LNCaP clone FGC (cell line): ENCODE data around the gene PCSK7.

Source experiments
- DNase-seq: peaks from one replicate; pipeline ENCODE4 v3.0.0-alpha.2; 2011; ENCODE audit warnings: low read depth
- H3K4me3 ChIP-seq: 2 replicates; pipeline ENCODE4 v1.5.1; 2011; ENCODE audit warnings: mild to moderate bottlenecking, low read depth, low read length, control low read depth
- CTCF ChIP-seq: IDR thresholded peaks from 2 replicates; pipeline ENCODE4 v1.5.1; 2012; ENCODE audit warnings: mild to moderate bottlenecking; ENCODE audit not compliant: control insufficient read depth, insufficient read depth; ENCODE audit errors: extremely low read depth

Gene PCSK7

GRCh38 chr11:117175104-117175503, 56.8 kb downstream of the PCSK7 start:
- no peak for DNase-seq
- no peak overlapping the region for H3K4me3 ChIP-seq
- no peak for TF ChIP-seq CTCF

DNA sequence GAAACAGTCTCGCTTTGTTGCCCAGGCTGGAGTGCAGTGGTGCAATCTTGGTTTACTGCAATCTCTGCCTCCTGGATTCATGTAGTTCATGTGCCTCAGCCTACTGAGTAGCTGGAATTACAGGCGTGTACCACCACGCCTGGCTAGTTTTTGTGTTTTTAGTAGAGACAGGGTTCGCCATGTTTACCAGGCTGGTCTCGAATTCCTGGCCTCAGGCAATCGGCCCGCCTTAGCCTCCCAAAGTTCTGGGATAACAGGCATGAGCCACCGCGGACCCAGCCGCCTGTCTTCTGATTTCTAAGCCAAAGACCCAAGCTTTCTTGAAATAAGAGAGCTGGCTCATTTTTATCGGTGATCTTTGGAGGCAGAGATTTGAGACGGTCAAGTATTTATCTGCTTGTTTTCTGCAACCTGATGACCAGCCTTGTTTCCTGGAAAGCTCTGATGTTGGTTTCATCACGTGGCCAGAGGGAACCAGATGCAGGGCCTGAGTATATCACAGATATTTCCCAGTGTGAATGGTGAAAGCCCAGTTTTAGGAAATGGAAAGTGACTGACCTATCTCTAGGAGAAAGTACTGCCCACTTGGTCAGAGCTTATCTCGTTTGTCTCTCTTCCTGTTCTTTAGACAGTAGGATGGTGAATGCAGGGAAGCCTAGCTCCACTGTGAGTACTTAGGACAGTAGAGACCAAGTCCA, 59.0 kb downstream of the PCSK7 start:
- TF ChIP-seq CTCF, result no peak
- H3K4me3 ChIP-seq, result no peak overlapping the region
- no peak for DNase-seq

GRCh38 chr11:117171404-117172061, 60.3 kb downstream of the PCSK7 start:
- TF ChIP-seq CTCF, result no peak
- DNase-seq, result no peak
- no peak overlapping the region for H3K4me3 ChIP-seq

DNA sequence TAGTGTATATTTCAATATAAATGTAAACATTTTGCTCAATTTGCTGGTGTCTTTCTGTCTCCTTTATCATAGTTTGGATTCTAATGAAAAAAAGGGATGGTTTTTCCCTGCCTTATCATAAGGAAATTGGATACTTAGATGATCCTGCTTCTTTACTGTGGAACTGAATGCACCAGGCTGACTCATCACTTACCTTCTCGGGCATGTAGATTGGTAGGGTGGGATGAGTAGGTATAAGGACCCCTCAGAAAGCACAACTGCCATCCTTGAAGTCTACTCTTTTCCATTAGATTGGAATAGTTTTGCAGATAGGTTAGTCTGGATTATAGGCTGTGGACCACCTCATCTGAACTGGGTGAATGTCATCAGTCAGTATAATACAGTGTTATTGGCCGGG, 60.9 kb downstream of the PCSK7 start:
- TF ChIP-seq CTCF, result no peak

DNA sequence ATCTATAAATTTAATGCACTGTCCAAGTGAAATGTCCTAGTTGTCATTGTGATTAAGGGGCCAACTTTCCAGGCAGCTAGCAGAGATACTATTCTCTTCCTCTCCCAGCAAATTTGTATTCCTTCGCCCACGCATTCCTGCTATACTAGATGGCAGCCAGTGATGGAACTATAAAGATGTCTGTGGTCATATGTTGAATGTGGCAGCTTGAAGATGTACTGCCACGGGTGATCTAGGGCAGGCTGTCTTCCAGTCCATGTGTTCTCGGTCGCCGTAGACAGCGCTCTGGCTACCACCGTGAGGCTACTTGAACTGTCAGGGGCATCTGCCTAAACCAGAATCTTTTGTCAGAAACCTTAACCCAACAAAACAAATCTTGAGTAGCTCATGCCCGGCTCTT, 61.7 kb downstream of the PCSK7 start:
- TF ChIP-seq CTCF, result no peak
- DNase-seq, result no peak
- H3K4me3 ChIP-seq, result no peak overlapping the region

More for the DNA sequence above, 60.9 kb downstream of the PCSK7 start:
- H3K4me3 ChIP-seq, result no peak overlapping the region
- no peak for DNase-seq

- no peak overlapping the region for H3K4me3 ChIP-seq
- no peak for TF ChIP-seq CTCF
These were observed 62.1 kb downstream of the PCSK7 start for GRCh38 chr11:117169736-117170135.

More at GRCh38 chr11:117169736-117170135, 62.1 kb downstream of the PCSK7 start:
- no peak for DNase-seq
